Melanocyte of skin (primary cell): ENCODE results near the gene NPIPA3. TPM values are rescaled to one million over a fixed set of nuclear protein-coding genes. Genes with fewer than 3 reads are reported as not detected.

ENCODE experiments used
- total RNA-seq, 2 donors: library from RNA; depleted of rRNA; stranded (reverse); fragments of >200 nt; gene quantifications; 2 replicates each; pipeline ENCODE4 v1.2.3, GENCODE V29; 2012

The NPIPA3 gene
- not detected for total RNA-seq

DNA sequence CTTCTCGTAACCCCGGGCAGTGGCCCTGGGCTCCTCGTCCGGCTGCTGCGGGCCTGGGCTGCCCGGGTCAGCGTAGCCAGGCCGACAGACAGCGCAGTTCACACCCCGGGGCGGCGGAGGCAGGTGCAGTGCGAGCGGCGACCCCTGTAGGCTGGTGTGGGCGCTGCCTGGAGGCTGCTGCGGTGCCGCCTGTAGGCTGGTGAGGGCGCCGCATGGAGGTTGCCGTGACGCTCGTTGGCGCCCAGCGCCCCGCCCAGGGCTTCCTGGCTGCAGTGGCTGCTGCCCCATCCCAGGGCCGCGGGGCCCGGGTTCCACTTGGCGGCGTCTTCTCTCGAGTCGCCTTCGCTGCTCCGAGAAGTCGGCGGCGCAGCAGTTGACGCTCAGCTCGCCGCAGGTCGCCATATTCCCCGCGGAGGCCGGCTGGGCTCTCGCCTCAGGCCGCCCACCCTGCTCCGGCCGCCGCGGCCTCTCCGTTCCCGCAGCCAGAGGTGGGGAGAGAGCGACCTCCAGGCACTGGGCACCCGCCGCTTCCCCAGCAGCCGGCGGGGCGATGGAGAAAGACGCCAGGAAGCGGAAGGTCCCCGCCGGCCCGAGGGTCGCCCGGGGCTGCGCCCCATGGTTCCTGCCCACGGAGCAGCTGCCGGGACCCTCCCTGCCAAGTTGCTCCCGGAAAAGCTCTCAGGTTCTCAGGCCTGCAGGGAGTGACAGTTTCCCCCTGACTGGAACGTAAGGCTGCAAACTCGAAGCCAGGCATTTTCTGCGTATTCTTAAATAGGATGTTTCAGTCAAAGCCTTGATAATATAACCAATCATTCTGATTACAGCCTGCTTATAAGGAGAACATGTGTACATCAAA, at the start of gene NPIPA3:
TSS of gene NPIPA3 (plus strand) at position 256 of the 856 bp plus-strand sequence. CDS start 5,533 bp downstream, outside the sequence.

DNA sequence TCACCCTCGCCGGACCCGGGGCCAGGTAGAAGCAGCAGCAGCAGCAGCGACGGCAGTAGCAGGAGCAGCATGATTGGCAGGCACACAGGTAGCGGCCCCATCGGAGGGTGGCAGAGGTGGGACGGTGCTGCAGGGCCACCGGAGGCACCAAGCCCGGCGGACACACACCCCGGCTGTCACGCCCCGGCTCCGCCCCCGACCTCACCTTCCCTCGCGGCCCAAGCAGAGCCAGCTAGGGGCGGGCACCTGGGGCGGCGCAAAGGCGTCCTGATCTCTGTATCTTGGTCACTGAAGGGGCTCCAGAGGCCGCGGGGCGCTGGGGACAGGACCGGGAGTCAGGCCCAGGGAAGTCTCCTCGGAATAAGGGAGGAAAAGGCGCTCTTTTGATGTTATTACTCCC, 9.1 kb upstream of the NPIPA3 start, which contains the start of gene PLA2G10:
TSS of gene PLA2G10 (minus strand) at position 180 of the 400 bp plus-strand sequence. CDS start at position 101, 79 bp downstream.

DNA sequence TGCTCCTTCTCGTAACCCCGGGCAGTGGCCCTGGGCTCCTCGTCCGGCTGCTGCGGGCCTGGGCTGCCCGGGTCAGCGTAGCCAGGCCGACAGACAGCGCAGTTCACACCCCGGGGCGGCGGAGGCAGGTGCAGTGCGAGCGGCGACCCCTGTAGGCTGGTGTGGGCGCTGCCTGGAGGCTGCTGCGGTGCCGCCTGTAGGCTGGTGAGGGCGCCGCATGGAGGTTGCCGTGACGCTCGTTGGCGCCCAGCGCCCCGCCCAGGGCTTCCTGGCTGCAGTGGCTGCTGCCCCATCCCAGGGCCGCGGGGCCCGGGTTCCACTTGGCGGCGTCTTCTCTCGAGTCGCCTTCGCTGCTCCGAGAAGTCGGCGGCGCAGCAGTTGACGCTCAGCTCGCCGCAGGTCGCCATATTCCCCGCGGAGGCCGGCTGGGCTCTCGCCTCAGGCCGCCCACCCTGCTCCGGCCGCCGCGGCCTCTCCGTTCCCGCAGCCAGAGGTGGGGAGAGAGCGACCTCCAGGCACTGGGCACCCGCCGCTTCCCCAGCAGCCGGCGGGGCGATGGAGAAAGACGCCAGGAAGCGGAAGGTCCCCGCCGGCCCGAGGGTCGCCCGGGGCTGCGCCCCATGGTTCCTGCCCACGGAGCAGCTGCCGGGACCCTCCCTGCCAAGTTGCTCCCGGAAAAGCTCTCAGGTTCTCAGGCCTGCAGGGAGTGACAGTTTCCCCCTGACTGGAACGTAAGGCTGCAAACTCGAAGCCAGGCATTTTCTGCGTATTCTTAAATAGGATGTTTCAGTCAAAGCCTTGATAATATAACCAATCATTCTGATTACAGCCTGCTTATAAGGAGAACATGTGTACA, 39.3 kb downstream of the NPIPA3 start, which contains the start of gene NPIPA2:
TSS of gene NPIPA2 (plus strand) at position 261 of the 856 bp plus-strand sequence. CDS start 5,533 bp downstream, outside the sequence.

Other genes starting within 250 kb of the NPIPA3 start
- gene PARN, start 73.2 kb upstream of the NPIPA3 start, total RNA-seq = 10 to 100 TPM; 43.3 to 46.5 TPM
- gene BFAR, start 70.5 kb upstream of the NPIPA3 start, total RNA-seq = 100 to 1,000 TPM; 151 to 159 TPM
- not detected for gene PLA2G10, start 9.1 kb upstream of the NPIPA3 start, total RNA-seq
- gene NPIPA2, start 39.1 kb downstream of the NPIPA3 start, total RNA-seq = not detected
- 10 to 100 TPM; 65.0 to 91.6 TPM for gene NOMO1, start 130.3 kb downstream of the NPIPA3 start, total RNA-seq
- gene NPIPA1, start 234.0 kb downstream of the NPIPA3 start, total RNA-seq = 10 to 100 TPM; 45.1 to 45.3 TPM